H9 (cell line): Measurements from ENCODE around the gene PLEK2. TPM values are rescaled to one million over a fixed set of nuclear protein-coding genes. Genes with fewer than 3 reads are reported as not detected.

Source experiments
- DNase-seq: peaks from one replicate; pipeline ENCODE4 v3.0.0-alpha.2; 2017
- H2AFZ ChIP-seq: one replicate; pipeline ENCODE4 v1.6.1; 2013; ENCODE audit warnings: mild to moderate bottlenecking, low read length, control low read depth, moderate library complexity
- H2AK5ac ChIP-seq: 2 replicates; pipeline ENCODE4 v1.6.1; 2013; ENCODE audit warnings: low read length, control low read depth, mixed read lengths; ENCODE audit not compliant: insufficient read length
- H2BK120ac ChIP-seq: one replicate; pipeline ENCODE4 v1.6.1; 2013; ENCODE audit warnings: low read depth, mild to moderate bottlenecking, low read length, control low read depth, inconsistent platforms; ENCODE audit not compliant: poor library complexity, severe bottlenecking
- H2BK12ac ChIP-seq: 2 replicates; pipeline ENCODE4 v1.6.1; 2013; ENCODE audit warnings: low read length, control low read depth, mixed read lengths, low read depth; ENCODE audit not compliant: insufficient read length
- H2BK15ac ChIP-seq: 2 replicates; pipeline ENCODE4 v1.6.1; 2013; ENCODE audit warnings: low read depth, low read length, control low read depth
- H2BK20ac ChIP-seq: one replicate; pipeline ENCODE4 v1.6.1; 2013; ENCODE audit warnings: low read depth, mild to moderate bottlenecking, low read length, control low read depth, inconsistent platforms; ENCODE audit not compliant: poor library complexity, severe bottlenecking
- H2BK5ac ChIP-seq: 2 replicates; pipeline ENCODE4 v1.6.1; 2013; ENCODE audit warnings: low read length, control low read depth, mixed read lengths; ENCODE audit not compliant: insufficient read length
- H3K14ac ChIP-seq: 2 replicates; pipeline ENCODE4 v1.6.1; 2013; ENCODE audit warnings: low read length, control low read depth; ENCODE audit not compliant: insufficient read depth
- H3K18ac ChIP-seq: 2 replicates; pipeline ENCODE4 v1.6.1; 2013; ENCODE audit warnings: low read depth, mild to moderate bottlenecking, mixed read lengths, low read length, control low read depth; ENCODE audit not compliant: insufficient read length
- H3K23ac ChIP-seq: 2 replicates; pipeline ENCODE4 v1.6.1; 2013; ENCODE audit warnings: low read length, control low read depth, mixed read lengths, low read depth; ENCODE audit not compliant: insufficient read length
- H3K23me2 ChIP-seq: 2 replicates; pipeline ENCODE4 v1.6.1; 2013; ENCODE audit warnings: low read depth, mild to moderate bottlenecking, mixed read lengths, low read length, control low read depth; ENCODE audit not compliant: insufficient read length, poor library complexity, severe bottlenecking
- H3K27ac ChIP-seq: 2 replicates; pipeline ENCODE4 v1.5.1; 2013; ENCODE audit warnings: low read length, control low read depth, mixed read lengths, low read depth; ENCODE audit not compliant: insufficient read length
- H3K27me3 ChIP-seq: 2 replicates; pipeline ENCODE4 v1.6.1; 2013; ENCODE audit warnings: low read length, control low read depth, inconsistent platforms; ENCODE audit not compliant: insufficient read depth
- H3K4ac ChIP-seq: 2 replicates; pipeline ENCODE4 v1.6.1; 2013; ENCODE audit warnings: low read depth, mild to moderate bottlenecking, control low read depth, inconsistent platforms, low read length, moderate library complexity
- H3K4me1 ChIP-seq: 2 replicates; pipeline ENCODE4 v1.6.1; 2013; ENCODE audit warnings: low read length, control low read depth, inconsistent platforms; ENCODE audit not compliant: insufficient read depth
- H3K4me2 ChIP-seq: 2 replicates; pipeline ENCODE4 v1.6.1; 2013; ENCODE audit warnings: low read length, control low read depth, mixed read lengths; ENCODE audit not compliant: insufficient read length, insufficient read depth
- H3K56ac ChIP-seq: 2 replicates; pipeline ENCODE4 v1.6.1; 2013; ENCODE audit warnings: low read depth, mild to moderate bottlenecking, mixed read lengths, low read length, control low read depth; ENCODE audit not compliant: insufficient read length
- H3K79me1 ChIP-seq: 2 replicates; pipeline ENCODE4 v1.6.1; 2013; ENCODE audit warnings: low read depth, mild to moderate bottlenecking, moderate library complexity, low read length, control low read depth, inconsistent platforms; ENCODE audit not compliant: insufficient read depth, poor library complexity, severe bottlenecking
- H3K79me2 ChIP-seq: 2 replicates; pipeline ENCODE4 v1.6.1; 2013; ENCODE audit warnings: low read length, control low read depth, inconsistent platforms; ENCODE audit not compliant: insufficient read depth
- H3K9ac ChIP-seq: 2 replicates; pipeline ENCODE4 v1.6.1; 2013; ENCODE audit warnings: low read length, control low read depth, mixed read lengths; ENCODE audit not compliant: insufficient read length; ENCODE audit errors: extremely low read depth
- H3K9me3 ChIP-seq: one replicate; pipeline ENCODE4 v1.6.1; 2013; ENCODE audit warnings: low read depth, low read length, inconsistent platforms; ENCODE audit not compliant: control insufficient read depth
- H3T11ph ChIP-seq: one replicate; pipeline ENCODE4 v1.6.1; 2013; ENCODE audit warnings: mild to moderate bottlenecking, low read length, control low read depth, inconsistent platforms
- H4K20me1 ChIP-seq: one replicate; pipeline ENCODE4 v1.6.1; 2013; ENCODE audit not compliant: control insufficient read depth, insufficient read length, insufficient read depth
- H4K5ac ChIP-seq: 2 replicates; pipeline ENCODE4 v1.6.1; 2013; ENCODE audit warnings: low read depth, mild to moderate bottlenecking, mixed read lengths, low read length, control low read depth; ENCODE audit not compliant: insufficient read length
- H4K8ac ChIP-seq: replicated peaks from 2 replicates; pipeline ENCODE4 v1.6.1; 2013; ENCODE audit warnings: low read length, control low read depth, mixed read lengths, low read depth; ENCODE audit not compliant: insufficient read length
- H4K91ac ChIP-seq: 2 replicates; pipeline ENCODE4 v1.6.1; 2013; ENCODE audit warnings: low read depth, mild to moderate bottlenecking, moderate library complexity, mixed read lengths, low read length, control low read depth; ENCODE audit not compliant: insufficient read length
- H3K27ac Mint-ChIP-seq, 3 experiments: 2 replicates in 2 of 3; 3 replicates in 1 of 3; pipeline ENCODE4 v1.8.0; 2020 to 2021; ENCODE audit warnings: mixed read lengths in 3 of 3, mild to moderate bottlenecking in 1 of 3, moderate library complexity in 1 of 3
- H3K27me3 Mint-ChIP-seq: 2 replicates; pipeline ENCODE4 v1.8.0; 2021; ENCODE audit warnings: low read depth, mild to moderate bottlenecking, moderate library complexity, mixed read lengths
- H3K36me3 Mint-ChIP-seq, 3 experiments: 2 replicates in 2 of 3; 3 replicates in 1 of 3; pipeline ENCODE4 v1.8.0; 2020 to 2021; ENCODE audit warnings: low read depth in 3 of 3, mixed read lengths in 3 of 3; ENCODE audit not compliant: insufficient read depth in 1 of 3
- H3K4me1 Mint-ChIP-seq, 2 experiments: 2 replicates each; pipeline ENCODE4 v1.8.0; 2020; ENCODE audit warnings: mixed read lengths in 2 of 2
- H3K4me3 Mint-ChIP-seq, 2 experiments: 2 replicates in 1 of 2; 3 replicates in 1 of 2; pipeline ENCODE4 v1.8.0; 2020 to 2021; ENCODE audit warnings: mild to moderate bottlenecking in 2 of 2, mixed read lengths in 2 of 2, moderate library complexity in 1 of 2
- H3K9me3 Mint-ChIP-seq, 2 experiments: 2 replicates in 1 of 2; 3 replicates in 1 of 2; pipeline ENCODE4 v1.8.0; 2020; ENCODE audit warnings: mild to moderate bottlenecking in 2 of 2, mixed read lengths in 2 of 2, moderate library complexity in 1 of 2
- CTCF ChIP-seq: fragments of 200-600 bp; sonication (generic); conservative IDR thresholded peaks from 3 replicates; pipeline ENCODE4 v1.8.0; 2021; ENCODE audit warnings: antibody characterized with exemption, mild to moderate bottlenecking
- whole genome bisulfite sequencing: extraction: QIAGEN DNeasy Blood & Tissue Kit; methylation state at CpG from one replicate; pipeline ENCODE4 v1.1.7; 2013; ENCODE audit warnings: missing lambda C conversion rate, low lambda C conversion rate, mixed read lengths; ENCODE audit not compliant: insufficient read length; ENCODE audit errors: extremely low coverage; 5-methylcytosine and 5-hydroxymethylcytosine counted together
- total RNA-seq: library from RNA; stranded (reverse); gene quantifications from 2 replicates; pipeline ENCODE4 v1.2.1, GENCODE V29; 2021

The PLEK2 gene
- total RNA-seq, 1 experiment from 2014 or later, result not detected

- Histone ChIP-seq H3K79me2 (0 out of 2 replicates have a peak, but pooled peaks cover 1% of the 10 kb centered on the region), H2BK12ac (no peak overlapping the region), H3K14ac (no peak overlapping the region), H4K91ac (no peak overlapping the region), H3K27me3 (no peaks in the 10 kb centered on the region), H2AFZ (no peak overlapping the region), H2AK5ac (no peak overlapping the region), H3K23me2 (no peaks in the 10 kb centered on the region), H3K18ac (no peak overlapping the region), H2BK15ac (no peak overlapping the region), H4K5ac (no peak overlapping the region), H3K79me1 (no peaks in the 10 kb centered on the region), H3K4me1 (peaks cover 15% of the 10 kb centered on the region), H3K4me2 (no peak overlapping the region), H3K27ac (no peak overlapping the region), H2BK120ac (no peak overlapping the region), H2BK5ac (no peak overlapping the region), H3K9ac (no peak overlapping the region), H2BK20ac (no peak overlapping the region), H3T11ph (no peak overlapping the region), H3K56ac (no peak overlapping the region), H3K4ac (no peak overlapping the region), H4K8ac (no peak overlapping the region), H3K23ac (no peak overlapping the region), H3K9me3 (peaks cover 5% of the 10 kb centered on the region), H4K20me1 (no peaks in the 10 kb centered on the region)
- Mint-ChIP-seq H3K9me3 (peaks cover 21 to 29% of the 10 kb centered on the region in 2 experiments), H3K27me3 (peaks cover 1% of the 10 kb centered on the region), H3K4me3 (no peak overlapping the region), H3K36me3 (peaks cover 8 to 18% (median 9%) of the 10 kb centered on the region in 3 experiments), H3K27ac (peak overlapping the region in 1 of 3 experiments; percentile 39; a peak in 1 of 7 replicates), H3K4me1 (peaks cover 38 to 47% of the 10 kb centered on the region in 2 experiments)
- no peak for TF ChIP-seq CTCF
- no peak for DNase-seq
- no CpG with 5 or more reads among the region's 8 CpGs for WGBS
Measured at GRCh38 chr14:67446371-67447032, 34.5 kb upstream of the PLEK2 start.
